Cardiac fibroblast (primary cell): ENCODE data around the gene SAMM50.

Source experiments
- DNase-seq, 2 donors: peaks; one replicate each; pipeline versions ENCODE4 v3.0.0 to v3.0.0-alpha.2; 2010; ENCODE audit warnings: low read depth in 2 of 2
- H3K4me3 ChIP-seq, 2 donors: replicated peaks in 1 of 2; 1 replicate in 1 of 2; 2 replicates in 1 of 2; pipeline ENCODE4 v1.5.1; 2011; ENCODE audit warnings: low read depth in 2 of 2, low read length in 2 of 2, mild to moderate bottlenecking in 2 of 2, moderate library complexity in 1 of 2
- TF ChIP-seq, protein P1 (sequence below): IDR thresholded peaks from one replicate; pipeline ENCODE4 v1.5.1; 2011; ENCODE audit warnings: low read depth, mild to moderate bottlenecking, low read length, inconsistent platforms

The SAMM50 gene

DNA sequence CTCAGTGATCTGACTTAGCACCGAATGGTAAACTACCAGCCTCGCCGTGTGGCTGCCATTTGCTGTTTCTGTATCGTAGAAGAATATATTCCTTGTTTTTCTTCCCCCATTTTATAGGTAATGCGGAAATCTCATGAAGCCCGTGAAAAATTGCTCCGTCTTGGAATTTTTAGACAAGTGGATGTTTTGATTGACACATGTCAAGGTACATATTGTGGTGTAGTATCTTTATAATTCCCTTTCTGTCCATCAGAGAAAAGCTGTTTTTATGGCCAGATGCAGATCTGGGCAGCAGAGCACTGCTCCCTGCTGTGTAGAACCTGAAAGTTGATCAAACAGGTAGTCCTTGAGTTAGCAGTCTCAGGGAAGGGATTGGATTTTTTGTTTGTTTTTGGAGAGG is 13.4 kb downstream of the SAMM50 start:
- TF ChIP-seq, protein P1, sequence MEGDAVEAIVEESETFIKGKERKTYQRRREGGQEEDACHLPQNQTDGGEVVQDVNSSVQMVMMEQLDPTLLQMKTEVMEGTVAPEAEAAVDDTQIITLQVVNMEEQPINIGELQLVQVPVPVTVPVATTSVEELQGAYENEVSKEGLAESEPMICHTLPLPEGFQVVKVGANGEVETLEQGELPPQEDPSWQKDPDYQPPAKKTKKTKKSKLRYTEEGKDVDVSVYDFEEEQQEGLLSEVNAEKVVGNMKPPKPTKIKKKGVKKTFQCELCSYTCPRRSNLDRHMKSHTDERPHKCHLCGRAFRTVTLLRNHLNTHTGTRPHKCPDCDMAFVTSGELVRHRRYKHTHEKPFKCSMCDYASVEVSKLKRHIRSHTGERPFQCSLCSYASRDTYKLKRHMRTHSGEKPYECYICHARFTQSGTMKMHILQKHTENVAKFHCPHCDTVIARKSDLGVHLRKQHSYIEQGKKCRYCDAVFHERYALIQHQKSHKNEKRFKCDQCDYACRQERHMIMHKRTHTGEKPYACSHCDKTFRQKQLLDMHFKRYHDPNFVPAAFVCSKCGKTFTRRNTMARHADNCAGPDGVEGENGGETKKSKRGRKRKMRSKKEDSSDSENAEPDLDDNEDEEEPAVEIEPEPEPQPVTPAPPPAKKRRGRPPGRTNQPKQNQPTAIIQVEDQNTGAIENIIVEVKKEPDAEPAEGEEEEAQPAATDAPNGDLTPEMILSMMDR, result no peak
- no peak for DNase-seq
- H3K4me3 ChIP-seq, result no peak overlapping the region

DNA sequence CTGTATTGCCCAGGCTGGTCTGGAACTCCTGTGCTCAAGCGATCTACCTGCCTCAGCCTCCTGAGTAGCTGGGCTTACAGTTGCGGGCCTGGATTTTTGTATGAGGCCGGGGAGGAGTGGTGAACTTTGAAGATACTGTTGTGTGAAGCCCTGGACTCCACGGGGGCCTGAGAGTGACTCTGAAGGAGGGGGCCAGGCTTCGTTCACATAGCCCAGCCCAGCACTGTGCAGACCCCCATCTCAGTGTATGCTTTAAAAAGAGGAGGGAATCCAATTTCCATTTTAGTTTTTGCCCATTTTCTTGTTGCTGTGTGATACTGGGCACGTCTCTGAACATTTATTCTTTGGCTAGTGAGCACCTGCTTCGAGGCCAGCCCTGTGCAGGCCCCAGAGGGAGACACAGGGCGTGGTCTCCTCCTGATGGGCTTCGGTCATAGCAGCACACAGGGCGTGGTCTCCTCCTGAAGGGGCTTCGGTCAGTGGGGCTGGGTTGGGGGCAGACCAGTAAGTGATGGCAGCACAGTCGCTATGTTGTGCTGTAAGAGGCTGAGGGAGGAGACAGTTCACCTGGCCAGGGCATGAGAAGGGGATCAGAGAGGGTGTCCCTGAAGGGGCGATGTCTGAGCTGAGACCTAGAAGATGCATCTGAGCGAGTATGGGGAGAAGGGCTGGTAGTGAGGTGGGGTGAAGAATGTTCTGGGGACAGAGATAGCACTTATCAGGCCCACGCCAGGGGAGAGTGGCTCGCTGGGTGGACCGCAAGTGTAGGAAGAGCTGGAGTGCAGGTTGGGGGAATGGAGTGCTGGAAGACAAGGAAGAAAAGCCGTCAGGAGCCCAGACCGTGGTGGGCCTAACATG is 14.0 kb downstream of the SAMM50 start:
- DNase-seq, result no peak
- TF ChIP-seq, protein P1, result no peak
- H3K4me3 ChIP-seq, result no peak overlapping the region

DNA sequence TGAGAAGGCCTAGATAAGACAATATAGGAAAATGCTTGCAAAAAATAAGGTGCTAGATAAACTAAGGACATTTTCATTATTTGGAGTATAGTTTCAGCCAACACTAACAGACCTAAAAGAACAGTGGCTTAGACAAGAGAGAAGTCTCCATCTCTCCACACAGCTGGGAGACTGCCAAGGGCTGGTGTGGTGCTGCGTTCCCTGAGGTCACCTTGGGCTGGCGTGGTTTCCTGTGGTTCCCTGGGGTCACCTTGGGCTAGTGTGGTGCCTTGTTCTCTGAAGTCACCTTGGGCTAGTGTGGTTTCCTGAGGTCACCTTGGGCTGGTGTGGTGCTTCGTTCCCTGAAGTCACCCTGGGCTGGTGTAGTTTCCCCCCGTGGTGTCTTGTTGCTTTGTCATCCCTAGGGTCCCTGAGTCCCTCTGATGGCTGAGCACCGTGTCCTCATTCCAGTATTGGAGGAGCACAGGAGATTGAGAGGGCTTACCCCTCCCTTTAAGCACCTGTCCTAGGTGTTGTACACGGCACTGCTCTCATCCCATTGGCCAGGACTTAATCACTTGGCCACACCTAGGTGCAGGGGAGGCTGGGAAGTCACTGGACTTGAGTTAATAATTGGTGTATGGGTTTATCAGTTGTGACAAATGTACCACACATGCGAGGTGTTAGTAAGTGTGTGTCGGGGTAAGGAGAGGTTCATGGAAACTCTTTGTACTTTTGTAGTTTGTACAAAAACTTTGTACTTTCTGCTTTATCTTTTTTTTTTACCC is 14.9 kb downstream of the SAMM50 start:
- TF ChIP-seq, protein P1, result no peak
- DNase-seq, result no peak
- no peak overlapping the region for H3K4me3 ChIP-seq

DNA sequence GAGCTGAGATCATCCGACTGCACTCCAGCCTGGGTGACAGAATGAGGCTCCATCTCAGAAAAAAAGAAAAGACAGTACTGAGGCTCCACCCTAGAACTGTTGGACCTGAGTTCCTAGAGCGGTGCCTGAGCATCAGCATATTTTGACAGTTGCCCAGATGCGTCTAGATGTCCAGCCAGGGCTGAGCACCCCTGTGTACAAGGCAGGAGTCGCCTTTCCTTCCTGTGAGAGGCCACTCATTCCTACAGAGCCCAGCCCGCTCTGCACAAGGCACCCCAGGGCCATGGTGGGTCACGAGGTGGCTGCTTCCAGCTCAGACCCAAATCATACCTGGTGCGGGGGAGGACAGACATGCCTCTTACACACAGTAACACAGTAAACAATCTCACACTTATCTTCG is 15.9 kb downstream of the SAMM50 start:
- no peak overlapping the region for H3K4me3 ChIP-seq
- TF ChIP-seq, protein P1, result no peak
- DNase-seq, result no peak

DNA sequence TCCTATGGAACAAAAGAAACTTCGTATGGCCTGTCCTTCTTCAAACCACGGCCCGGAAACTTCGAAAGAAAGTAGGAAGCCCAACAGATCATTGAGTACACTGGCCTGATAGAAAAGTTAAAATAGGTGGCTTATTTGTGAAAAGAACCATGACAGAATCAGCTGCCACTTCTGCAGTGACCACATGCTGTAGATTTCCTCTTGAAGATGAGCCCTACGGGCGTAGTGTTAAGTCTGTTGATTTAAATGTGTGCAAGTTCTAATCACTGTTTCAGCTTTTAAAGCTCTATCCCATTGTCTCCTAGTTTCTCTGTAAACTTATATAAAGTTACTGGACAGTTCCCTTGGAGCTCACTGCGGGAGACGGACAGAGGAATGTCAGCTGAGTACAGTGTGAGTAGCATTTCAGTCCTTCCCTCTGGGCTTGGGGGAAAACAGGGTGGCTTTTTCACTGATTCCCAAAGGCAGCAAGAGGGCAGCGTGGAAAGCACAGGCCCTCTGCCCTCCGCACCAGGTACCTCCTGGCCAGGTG is 17.8 kb downstream of the SAMM50 start:
- TF ChIP-seq, protein P1, result no peak
- DNase-seq, result no peak
- H3K4me3 ChIP-seq, result no peak overlapping the region

DNA sequence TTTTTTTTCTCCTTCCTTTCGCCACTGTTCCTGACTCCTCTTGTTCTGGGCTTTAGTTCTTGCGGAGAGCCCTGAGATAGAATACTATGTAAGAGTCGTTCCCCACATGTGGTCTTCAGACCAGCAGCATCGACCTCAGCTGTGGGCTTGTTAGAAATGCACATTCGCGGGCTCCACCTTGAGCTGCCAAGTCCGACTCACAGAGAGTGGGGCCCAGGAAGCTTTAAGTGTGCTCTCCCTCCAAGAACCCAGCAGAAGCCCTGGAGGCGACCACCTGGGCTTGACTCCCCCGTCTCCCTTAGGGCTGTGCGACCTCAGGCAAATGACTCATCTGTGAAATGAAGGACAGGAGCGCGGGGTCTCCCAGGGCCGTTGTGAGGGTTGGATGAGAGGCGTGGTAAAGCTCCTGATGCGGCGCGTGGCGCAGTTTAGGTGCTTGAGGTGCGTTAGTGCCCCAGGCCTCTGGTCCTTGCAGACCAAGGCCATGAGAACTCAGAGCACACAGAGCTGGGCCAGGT is 18.8 kb downstream of the SAMM50 start:
- no peak for DNase-seq
- TF ChIP-seq, protein P1, result no peak
- H3K4me3 ChIP-seq, result no peak overlapping the region
